ENCODE data around the gene ARAP3. TPM values are rescaled to one million over a fixed set of nuclear protein-coding genes. Genes with fewer than 3 reads are reported as not detected.

Gene ARAP3
- total RNA-seq, 1 experiment from 2014 or later: 27.6 TPM

GRCh38 chr5:141695627-141696215 is 13.7 kb upstream of the ARAP3 start:
- H3K4me3 Mint-ChIP-seq: no peak overlapping the region
- WGBS (ENCODE audit: extremely low coverage, insufficient read length, low lambda C conversion rate): no CpG with 5 or more reads among the region's 11 CpGs
- Histone ChIP-seq H3K56ac (ENCODE audit: insufficient read length, low read depth, low read length) (no peak overlapping the region), H3K9ac (ENCODE audit: extremely low read depth, insufficient read length, low read length) (no peak overlapping the region), H3K79me2 (ENCODE audit: insufficient read depth, low read length) (no peaks in the 10 kb centered on the region), H3K9me3 (ENCODE audit: control insufficient read depth, low read depth, low read length) (no peaks in the 10 kb centered on the region), H2BK20ac (ENCODE audit: low read depth, low read length, poor library complexity, severe bottlenecking) (no peak overlapping the region), H2AFZ (ENCODE audit: low read length) (no peak overlapping the region), H4K8ac (replicated peaks; ENCODE audit: insufficient read length, low read depth, low read length) (no peak overlapping the region), H3K4me1 (ENCODE audit: insufficient read depth, low read length) (peaks cover 4% of the 10 kb centered on the region; the same call in 1 of the 2 replicates), H2BK15ac (ENCODE audit: low read depth, low read length) (no peak overlapping the region), H3K79me1 (ENCODE audit: insufficient read depth, low read depth, low read length, poor library complexity, severe bottlenecking) (no peaks in the 10 kb centered on the region), H4K20me1 (ENCODE audit: control insufficient read depth, insufficient read depth, insufficient read length) (no peaks in the 10 kb centered on the region), H3K27ac (ENCODE audit: insufficient read length, low read depth, low read length) (no peak overlapping the region), H3K23me2 (ENCODE audit: insufficient read length, low read depth, low read length, poor library complexity, severe bottlenecking) (no peaks in the 10 kb centered on the region), H2BK5ac (ENCODE audit: insufficient read length, low read length) (no peak overlapping the region), H3K18ac (ENCODE audit: insufficient read length, low read depth, low read length) (no peak overlapping the region), H4K5ac (ENCODE audit: insufficient read length, low read depth, low read length) (no peak overlapping the region), H3K23ac (ENCODE audit: insufficient read length, low read depth, low read length) (no peak overlapping the region), H2AK5ac (ENCODE audit: insufficient read length, low read length) (no peak overlapping the region), H3K14ac (ENCODE audit: insufficient read depth, low read length) (no peak overlapping the region), H3K4me2 (ENCODE audit: insufficient read depth, insufficient read length, low read length) (no peak overlapping the region), H4K91ac (ENCODE audit: insufficient read length, low read depth, low read length) (no peak overlapping the region), H3K27me3 (ENCODE audit: insufficient read depth, low read length) (no peaks in the 10 kb centered on the region), H2BK120ac (ENCODE audit: low read depth, low read length, poor library complexity, severe bottlenecking) (no peak overlapping the region), H3T11ph (ENCODE audit: low read length) (no peak overlapping the region), H3K4ac (ENCODE audit: low read depth, low read length) (no peak overlapping the region), H2BK12ac (ENCODE audit: insufficient read length, low read depth, low read length) (no peak overlapping the region)
- H3K27me3 Mint-ChIP-seq (ENCODE audit: low read depth): peaks cover 45% of the 10 kb centered on the region
- H3K27ac Mint-ChIP-seq: no peak overlapping the region
- TF ChIP-seq CTCF (conservative IDR thresholded peaks at IDR 0.05): no peak
- no peaks in the 10 kb centered on the region for H3K9me3 Mint-ChIP-seq
- no peak for DNase-seq
- H3K4me1 Mint-ChIP-seq: peaks cover 23 to 31% of the 10 kb centered on the region in 2 experiments
- no peaks in the 10 kb centered on the region for H3K36me3 Mint-ChIP-seq (ENCODE audit: insufficient read depth in 1 of 3, low read depth in 3 of 3)

Data from H9 (cell line).